ENCODE data around the gene JMJD6.

JMJD6 gene

DNA sequence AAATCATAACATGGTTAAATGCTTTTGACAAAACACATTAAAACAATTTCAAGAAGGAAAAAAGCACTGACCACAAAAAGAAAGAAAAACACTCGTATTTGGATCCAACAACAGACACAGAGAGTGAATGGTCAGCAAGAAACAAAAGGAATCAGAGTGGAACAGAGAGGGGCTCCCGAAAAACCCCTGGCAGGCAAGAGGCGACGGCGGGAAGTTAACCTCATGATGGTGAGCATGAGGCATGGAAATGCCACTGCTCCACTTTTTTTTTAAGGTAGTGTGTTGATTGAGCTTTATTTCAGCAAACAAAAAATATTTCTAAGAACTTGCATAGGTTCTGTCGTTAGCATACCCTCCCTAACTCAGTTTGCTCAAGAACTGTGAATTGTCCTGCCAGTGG, 50.8 kb downstream of the JMJD6 start:
- no peak overlapping the region for H3K27ac ChIP-seq (replicated peaks)
- no peak for DNase-seq (ENCODE audit: low read depth in 1 of 2, low spot score in 1 of 2)
- H3K4me3 ChIP-seq (replicated peaks; ENCODE audit: insufficient read depth, low read length) = no peak overlapping the region
- no peaks in the 10 kb centered on the region for H3K27me3 ChIP-seq (ENCODE audit: insufficient read depth, poor library complexity, severe bottlenecking)
- TF ChIP-seq GABPA (IDR thresholded peaks at IDR 0.05; ENCODE audit: low read depth) (no peak), POLR2AphosphoS5 (IDR thresholded peaks at IDR 0.05; ENCODE audit: low read depth) (no peak), SPI1 (IDR thresholded peaks at IDR 0.05; ENCODE audit: borderline replicate concordance, low read depth) (no peak)
- TF ChIP-seq, protein P1, sequence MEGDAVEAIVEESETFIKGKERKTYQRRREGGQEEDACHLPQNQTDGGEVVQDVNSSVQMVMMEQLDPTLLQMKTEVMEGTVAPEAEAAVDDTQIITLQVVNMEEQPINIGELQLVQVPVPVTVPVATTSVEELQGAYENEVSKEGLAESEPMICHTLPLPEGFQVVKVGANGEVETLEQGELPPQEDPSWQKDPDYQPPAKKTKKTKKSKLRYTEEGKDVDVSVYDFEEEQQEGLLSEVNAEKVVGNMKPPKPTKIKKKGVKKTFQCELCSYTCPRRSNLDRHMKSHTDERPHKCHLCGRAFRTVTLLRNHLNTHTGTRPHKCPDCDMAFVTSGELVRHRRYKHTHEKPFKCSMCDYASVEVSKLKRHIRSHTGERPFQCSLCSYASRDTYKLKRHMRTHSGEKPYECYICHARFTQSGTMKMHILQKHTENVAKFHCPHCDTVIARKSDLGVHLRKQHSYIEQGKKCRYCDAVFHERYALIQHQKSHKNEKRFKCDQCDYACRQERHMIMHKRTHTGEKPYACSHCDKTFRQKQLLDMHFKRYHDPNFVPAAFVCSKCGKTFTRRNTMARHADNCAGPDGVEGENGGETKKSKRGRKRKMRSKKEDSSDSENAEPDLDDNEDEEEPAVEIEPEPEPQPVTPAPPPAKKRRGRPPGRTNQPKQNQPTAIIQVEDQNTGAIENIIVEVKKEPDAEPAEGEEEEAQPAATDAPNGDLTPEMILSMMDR (IDR thresholded peaks at IDR 0.05; ENCODE audit: insufficient read depth, low read length) = no peak
- TF ChIP-seq, protein P2, sequence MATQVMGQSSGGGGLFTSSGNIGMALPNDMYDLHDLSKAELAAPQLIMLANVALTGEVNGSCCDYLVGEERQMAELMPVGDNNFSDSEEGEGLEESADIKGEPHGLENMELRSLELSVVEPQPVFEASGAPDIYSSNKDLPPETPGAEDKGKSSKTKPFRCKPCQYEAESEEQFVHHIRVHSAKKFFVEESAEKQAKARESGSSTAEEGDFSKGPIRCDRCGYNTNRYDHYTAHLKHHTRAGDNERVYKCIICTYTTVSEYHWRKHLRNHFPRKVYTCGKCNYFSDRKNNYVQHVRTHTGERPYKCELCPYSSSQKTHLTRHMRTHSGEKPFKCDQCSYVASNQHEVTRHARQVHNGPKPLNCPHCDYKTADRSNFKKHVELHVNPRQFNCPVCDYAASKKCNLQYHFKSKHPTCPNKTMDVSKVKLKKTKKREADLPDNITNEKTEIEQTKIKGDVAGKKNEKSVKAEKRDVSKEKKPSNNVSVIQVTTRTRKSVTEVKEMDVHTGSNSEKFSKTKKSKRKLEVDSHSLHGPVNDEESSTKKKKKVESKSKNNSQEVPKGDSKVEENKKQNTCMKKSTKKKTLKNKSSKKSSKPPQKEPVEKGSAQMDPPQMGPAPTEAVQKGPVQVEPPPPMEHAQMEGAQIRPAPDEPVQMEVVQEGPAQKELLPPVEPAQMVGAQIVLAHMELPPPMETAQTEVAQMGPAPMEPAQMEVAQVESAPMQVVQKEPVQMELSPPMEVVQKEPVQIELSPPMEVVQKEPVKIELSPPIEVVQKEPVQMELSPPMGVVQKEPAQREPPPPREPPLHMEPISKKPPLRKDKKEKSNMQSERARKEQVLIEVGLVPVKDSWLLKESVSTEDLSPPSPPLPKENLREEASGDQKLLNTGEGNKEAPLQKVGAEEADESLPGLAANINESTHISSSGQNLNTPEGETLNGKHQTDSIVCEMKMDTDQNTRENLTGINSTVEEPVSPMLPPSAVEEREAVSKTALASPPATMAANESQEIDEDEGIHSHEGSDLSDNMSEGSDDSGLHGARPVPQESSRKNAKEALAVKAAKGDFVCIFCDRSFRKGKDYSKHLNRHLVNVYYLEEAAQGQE (IDR thresholded peaks at IDR 0.05; ENCODE audit: insufficient replicate concordance, low read depth) = no peak

DNA sequence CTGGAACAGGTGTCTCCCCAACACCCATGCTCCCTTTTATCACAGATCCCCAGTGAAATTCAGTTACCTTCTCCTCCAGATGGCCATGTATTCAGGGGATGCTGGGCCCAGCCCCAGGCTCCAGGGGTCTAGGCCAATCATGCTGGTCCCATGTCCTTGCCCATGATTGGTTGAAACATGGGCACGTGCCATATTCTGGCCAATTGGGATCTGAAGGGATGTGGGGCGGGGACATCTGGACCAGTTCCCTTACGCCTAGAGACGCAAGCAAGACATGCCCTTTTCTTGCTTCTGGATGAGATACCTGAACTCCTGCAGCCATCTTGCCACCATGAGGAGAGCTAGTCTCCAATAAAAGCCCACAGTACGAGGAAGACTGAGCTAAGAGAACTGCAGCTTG, 51.8 kb downstream of the JMJD6 start:
- Histone ChIP-seq H3K4me3 (replicated peaks; ENCODE audit: insufficient read depth, low read length) (no peak overlapping the region), H3K27me3 (ENCODE audit: insufficient read depth, poor library complexity, severe bottlenecking) (no peaks in the 10 kb centered on the region), H3K27ac (replicated peaks) (no peak overlapping the region)
- TF ChIP-seq, protein P1 (IDR thresholded peaks at IDR 0.05; ENCODE audit: insufficient read depth, low read length) = no peak
- TF ChIP-seq POLR2AphosphoS5 (IDR thresholded peaks at IDR 0.05; ENCODE audit: low read depth) = no peak
- TF ChIP-seq GABPA (IDR thresholded peaks at IDR 0.05; ENCODE audit: low read depth) = no peak
- no peak for DNase-seq (ENCODE audit: low read depth in 1 of 2, low spot score in 1 of 2)

DNA sequence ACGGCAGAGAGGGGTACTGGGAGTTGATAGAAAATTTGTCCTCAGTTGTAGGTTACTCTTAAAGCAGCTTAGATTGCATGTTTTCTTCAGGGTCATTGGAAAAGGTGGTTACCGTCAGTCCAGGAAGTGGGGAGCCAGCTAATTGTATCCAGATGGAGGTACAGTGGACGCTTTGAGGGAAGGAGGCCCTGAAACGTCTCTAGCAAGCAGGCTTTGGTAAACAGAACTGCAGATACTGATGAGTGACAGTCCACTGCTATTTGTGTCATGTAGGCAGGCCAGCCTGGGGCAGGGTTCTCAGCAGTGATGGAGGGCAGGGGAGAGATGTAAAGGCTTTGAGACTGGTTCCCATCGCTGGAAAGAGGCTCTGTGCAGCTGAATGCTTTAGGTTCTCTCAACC, 52.7 kb downstream of the JMJD6 start:
- DNase-seq (ENCODE audit: low read depth in 1 of 2, low spot score in 1 of 2) = no peak
- TF ChIP-seq, protein P2 (IDR thresholded peaks at IDR 0.05; ENCODE audit: insufficient replicate concordance, low read depth) = no peak
- TF ChIP-seq, protein P1 (IDR thresholded peaks at IDR 0.05; ENCODE audit: insufficient read depth, low read length) = no peak
- TF ChIP-seq POLR2AphosphoS5 (IDR thresholded peaks at IDR 0.05; ENCODE audit: low read depth) (no peak), SPI1 (IDR thresholded peaks at IDR 0.05; ENCODE audit: borderline replicate concordance, low read depth) (no peak), GABPA (IDR thresholded peaks at IDR 0.05; ENCODE audit: low read depth) (no peak)
- H3K27ac ChIP-seq (replicated peaks) = no peak overlapping the region
- H3K27me3 ChIP-seq (ENCODE audit: insufficient read depth, poor library complexity, severe bottlenecking) = no peaks in the 10 kb centered on the region
- H3K4me3 ChIP-seq (replicated peaks; ENCODE audit: insufficient read depth, low read length) = no peak overlapping the region

DNA sequence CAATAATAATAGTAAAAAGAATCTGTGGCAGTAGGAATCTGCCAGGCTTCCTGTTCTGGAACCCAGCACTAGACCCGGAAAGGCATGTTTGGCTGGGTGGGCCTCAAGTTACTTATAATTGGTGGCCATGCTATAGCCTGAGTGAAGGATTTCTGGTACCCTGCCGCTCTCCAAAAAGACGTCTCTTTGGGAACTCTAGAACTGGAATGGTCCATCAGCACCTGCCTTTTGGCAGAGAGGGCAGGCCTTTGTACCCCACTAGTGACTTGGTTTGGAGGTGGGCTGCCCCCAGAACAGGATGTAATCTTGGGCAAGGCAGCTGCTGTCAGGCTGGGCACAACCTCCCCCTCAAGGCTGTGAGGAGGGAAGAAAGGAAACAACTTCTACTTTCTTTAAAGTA, 53.5 kb downstream of the JMJD6 start:
- H3K27ac ChIP-seq (replicated peaks) = no peak overlapping the region
- TF ChIP-seq GABPA (IDR thresholded peaks at IDR 0.05; ENCODE audit: low read depth) (no peak), POLR2AphosphoS5 (IDR thresholded peaks at IDR 0.05; ENCODE audit: low read depth) (no peak), SPI1 (IDR thresholded peaks at IDR 0.05; ENCODE audit: borderline replicate concordance, low read depth) (no peak)
- TF ChIP-seq, protein P1 (IDR thresholded peaks at IDR 0.05; ENCODE audit: insufficient read depth, low read length) = no peak
- TF ChIP-seq, protein P2 (IDR thresholded peaks at IDR 0.05; ENCODE audit: insufficient replicate concordance, low read depth) = no peak
- H3K4me3 ChIP-seq (replicated peaks; ENCODE audit: insufficient read depth, low read length) = no peak overlapping the region
- no peaks in the 10 kb centered on the region for H3K27me3 ChIP-seq (ENCODE audit: insufficient read depth, poor library complexity, severe bottlenecking)
- DNase-seq (ENCODE audit: low read depth in 1 of 2, low spot score in 1 of 2) = no peak

All from HL-60 (cell line).